SIG-M5 (cell line): ENCODE data around the gene SLC35D3.
"Not testable (repeated sequence)": the region's sequence is repeated elsewhere in the genome, so short reads cannot be mapped to it uniquely, and the experiment has no call there.

Experiments
- DNase-seq: peaks from one replicate; lab custom pipeline; 2025; lab: John Stamatoyannopoulos, UW

SLC35D3 gene

GRCh38 chr6:136964398-136964797, 42.3 kb downstream of the SLC35D3 start:
- DNase-seq: no peak

- peak; percentile 18 for DNase-seq
These were observed 46.0 kb downstream of the SLC35D3 start for GRCh38 chr6:136967876-136968752.

- no peak for DNase-seq
These were observed 46.7 kb downstream of the SLC35D3 start for GRCh38 chr6:136968837-136969236.

- DNase-seq: no peak
These were observed 47.3 kb downstream of the SLC35D3 start for GRCh38 chr6:136969433-136969832.

GRCh38 chr6:136969930-136970329, 47.8 kb downstream of the SLC35D3 start:
- DNase-seq: no peak

- no peak for DNase-seq
These were observed 49.5 kb downstream of the SLC35D3 start for GRCh38 chr6:136971609-136972008.

GRCh38 chr6:136973781-136974180, 51.7 kb downstream of the SLC35D3 start:
- not testable (repeated sequence) for DNase-seq
